Activated effector memory CD4-positive, alpha-beta T cell treated with anti-CD3 and anti-CD28 coated beads, Interleukin-2, amount 50 U/mL, for 16 hours (primary cell): Measurements from ENCODE around the gene SPATC1L.
A peak's percentile ranks its signal among the peaks of the same experiment; 100 is the strongest.
"Not testable (repeated sequence)": the region's sequence is repeated elsewhere in the genome, so short reads cannot be mapped to it uniquely, and the experiment has no call there.

Experiments
- DNase-seq: peaks from one replicate; pipeline ENCODE4 v3.0.0-alpha.2; 2020

The SPATC1L gene

DNA sequence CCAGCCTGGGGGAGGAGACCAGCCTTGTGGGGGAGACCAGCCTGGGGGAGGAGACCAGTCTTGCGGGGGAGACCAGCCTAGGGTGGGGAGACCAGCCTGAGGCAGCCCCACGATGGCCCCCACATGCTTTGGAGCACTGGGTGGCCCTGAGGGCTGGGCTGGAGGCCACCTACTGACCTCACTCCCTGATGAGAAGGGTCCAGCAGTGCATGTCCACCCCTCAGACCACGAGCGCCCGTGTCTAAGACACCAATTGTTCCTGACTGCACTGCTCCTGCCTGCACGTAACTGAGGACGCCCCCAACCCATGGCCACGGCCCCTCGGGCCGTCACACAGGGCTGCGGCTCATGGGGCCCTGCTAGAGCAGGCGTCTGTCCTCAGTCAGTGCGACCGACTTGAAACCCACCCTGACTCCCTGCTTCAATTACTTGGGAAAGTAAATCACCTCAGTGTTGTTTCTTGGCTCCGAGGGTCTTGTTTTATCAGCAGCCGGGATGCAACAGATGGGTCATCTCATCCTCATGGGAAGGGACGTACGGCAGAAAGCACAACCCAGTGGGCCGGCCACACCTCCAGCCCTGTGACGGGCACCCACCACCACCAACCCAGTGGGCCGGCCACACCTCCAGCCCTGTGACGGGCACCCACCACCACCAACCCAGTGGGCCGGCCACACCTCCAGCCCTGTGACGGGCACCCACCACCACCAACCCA, at the start of gene SPATC1L:
SPATC1L (minus strand) TSS at position 550 of the 715 bp plus-strand sequence. CDS start 1,643 bp downstream, outside the sequence.
- DNase-seq: peak; percentile 83

DNA sequence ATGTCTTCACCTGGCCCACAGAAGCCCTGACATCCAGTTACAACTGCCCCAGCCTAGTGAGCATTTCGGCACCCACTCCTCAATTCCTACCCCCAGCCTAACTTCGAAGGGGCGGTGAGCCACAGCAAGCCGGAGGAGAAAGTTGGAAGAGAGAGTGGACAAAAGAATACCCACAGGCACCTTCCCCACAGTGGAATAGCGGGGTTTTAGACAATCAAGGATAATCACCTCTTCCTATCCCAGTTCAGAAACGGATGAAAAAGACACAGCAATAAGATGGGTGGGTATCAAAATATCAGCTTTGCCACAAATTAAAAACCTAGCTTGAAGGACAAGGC, 45.6 kb upstream of the SPATC1L start:
- no peak for DNase-seq

DNA sequence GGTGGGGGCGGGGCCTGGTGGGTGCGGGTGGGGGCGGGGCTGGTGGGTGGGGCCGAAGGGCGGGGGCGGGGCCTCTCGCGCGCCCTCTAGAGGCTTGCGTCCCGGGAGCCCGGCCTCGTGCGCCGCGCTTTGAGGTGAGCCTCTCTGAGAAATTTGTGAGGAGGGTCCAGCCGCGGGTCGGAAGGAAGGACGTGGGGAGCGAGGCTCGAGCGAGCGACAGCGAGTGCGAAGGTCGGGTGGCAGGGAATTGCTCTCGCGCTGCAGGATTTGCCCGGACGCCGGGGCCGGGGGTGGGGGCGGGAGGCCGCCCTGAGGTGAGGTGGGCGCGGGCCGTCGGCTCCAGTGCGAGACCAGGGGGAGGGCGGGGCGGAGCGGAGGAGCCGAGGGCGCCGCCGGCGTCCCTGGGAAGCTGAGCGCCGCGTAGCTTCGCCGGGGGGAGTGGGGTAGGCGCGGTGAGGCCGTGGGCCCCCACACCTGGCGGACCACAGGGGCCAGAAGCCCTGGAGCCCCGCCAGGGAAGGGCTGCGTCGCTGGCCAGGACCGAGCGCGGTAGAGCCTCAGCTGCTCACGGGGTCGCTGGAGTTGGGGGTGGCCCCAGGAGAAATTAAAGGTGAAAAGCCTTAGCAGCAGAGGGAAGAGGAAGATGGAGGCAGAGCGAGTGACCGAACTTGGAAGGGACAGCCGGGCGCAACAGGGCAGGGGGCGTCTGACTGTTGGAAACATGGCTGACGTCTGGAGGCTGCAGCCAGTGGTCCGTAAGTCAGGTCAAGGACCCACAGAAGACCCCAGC, 45.1 kb upstream of the SPATC1L start:
- no peak for DNase-seq

DNA sequence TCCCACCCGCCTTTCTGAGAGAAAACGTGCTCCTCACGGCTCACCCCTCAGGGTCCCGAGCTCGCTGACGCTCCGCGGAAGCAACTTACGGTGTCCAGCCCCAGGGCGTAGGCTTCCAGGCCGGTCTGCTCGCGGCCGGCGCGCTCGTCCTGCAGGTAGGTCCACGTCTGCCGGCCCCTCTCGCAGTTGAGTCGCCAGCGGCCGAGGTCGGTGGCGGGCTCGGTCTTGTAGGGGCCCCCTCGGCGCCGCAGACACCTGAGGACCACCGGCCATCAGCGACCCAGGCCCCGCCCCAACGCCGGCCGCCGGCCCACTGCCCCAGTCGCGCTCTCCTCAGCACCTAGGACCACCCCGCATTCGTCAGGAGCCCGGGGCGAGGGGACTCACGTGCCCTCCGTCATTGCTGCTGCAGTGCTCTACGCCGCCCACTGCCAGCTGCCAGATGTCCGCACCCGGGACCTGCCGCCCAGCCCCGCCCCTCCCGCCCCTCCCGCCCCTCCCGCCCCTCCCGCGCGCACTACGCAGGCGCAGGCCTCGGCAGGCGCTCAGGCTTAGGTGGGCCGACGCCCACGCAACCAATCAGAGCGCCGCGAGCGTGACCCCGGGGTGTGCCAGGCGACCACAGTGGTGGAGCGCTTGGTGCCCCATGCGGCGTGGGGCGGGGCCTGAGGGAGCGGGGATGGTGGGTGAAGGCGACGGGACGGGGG, 44.2 kb upstream of the SPATC1L start, which contains the start of gene LSS:
LSS (minus strand) TSS at position 430 of the 707 bp plus-strand sequence; CDS start at position 401, 29 bp downstream.
- peak; percentile 99 for DNase-seq

DNA sequence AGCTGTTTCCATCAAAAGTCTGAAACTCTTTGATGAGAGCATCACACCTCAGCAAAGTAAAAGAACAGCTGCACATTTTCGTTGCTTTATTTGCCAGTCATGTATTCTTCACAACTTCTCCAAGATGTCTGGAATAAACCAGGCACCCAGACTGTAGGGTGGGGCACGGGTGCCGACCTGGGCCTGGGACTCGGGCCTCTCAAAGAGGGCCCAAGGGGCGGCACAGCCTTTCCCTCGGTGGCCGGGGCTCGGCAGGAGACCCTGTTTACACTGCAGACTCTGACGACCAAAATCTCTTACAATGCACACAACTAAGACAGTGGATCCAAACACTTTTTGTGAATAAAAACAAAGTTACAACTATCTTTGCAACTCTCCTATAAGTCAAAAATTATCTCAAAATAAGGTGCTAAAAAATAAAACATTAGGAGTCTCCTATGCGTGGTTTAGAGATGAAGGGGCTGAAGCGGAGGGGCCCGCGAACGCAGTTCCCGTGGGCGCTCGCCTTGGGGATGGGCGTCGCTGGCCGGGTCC, 43.6 kb upstream of the SPATC1L start:
- DNase-seq: peak; percentile 64

DNA sequence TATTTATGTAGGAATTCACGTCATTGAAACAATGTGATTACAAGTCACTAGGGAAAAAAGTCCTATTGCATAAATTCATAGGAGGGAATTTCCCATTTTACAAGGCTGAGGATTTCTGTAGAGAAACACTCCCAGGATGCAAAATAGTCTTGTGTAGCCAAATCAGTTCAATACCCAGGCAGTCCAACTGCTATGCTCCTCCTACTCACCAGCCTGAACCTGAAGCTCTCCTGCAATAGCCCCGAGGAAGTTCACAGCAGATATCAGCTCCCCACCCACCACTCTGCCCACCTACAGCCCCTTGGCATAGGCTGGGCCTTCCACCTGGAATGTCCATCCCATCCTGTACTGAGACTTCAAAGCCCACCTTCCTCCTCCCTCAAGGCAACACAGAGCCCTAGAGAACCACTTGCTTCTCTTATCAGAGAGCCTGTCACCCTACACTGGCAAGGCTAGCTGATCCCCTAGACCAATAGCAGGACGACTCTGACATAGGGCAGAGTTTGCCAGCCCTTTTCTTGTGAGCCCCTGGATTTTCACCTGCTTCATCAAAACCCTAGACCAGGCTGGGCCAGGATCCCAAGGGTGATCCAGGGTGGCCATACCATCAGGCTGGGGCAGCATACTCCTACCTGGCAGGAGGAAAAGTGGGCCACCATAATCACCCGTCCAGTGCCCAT, 42.8 kb upstream of the SPATC1L start:
- DNase-seq: peak; percentile 60

DNA sequence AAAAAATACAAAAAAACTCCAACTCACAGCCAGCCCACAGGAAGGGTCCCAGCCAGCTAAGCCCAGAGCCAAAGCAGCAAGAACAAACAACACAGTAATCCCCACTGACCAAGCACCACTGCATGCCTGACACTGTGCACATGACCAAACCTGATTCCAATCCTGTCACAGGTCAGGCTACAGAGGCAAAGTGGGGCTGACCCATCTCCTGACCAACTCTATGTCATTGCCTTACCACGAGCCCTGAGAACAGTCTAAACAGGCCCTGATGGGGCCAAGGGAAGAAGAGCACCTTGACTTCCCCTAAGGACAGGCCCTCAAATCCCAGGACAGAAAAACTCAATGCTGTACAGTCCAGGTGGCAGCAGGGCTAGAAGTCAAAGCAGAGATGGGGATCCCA, 41.9 kb upstream of the SPATC1L start:
- no peak for DNase-seq

DNA sequence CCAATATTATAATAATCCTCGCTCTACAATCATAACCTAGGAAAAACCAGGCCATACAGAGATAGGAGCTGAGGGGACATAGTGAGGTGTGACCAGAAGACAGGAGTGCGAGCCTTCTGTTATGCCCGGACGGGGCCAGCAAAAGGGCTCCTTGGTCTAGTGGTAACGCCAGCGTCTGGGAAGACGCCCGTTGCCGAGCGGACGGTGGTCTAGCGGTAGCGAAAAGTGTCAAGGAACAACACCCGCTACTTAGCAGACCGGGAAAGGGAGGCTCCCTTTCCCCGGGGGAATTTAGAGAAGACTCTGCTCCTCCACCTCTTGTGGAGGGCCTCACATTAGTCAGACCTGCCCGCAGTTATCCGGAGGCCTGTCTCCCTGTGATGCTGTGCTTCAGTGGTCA, 39.4 kb upstream of the SPATC1L start:
- not testable (repeated sequence) for DNase-seq

DNA sequence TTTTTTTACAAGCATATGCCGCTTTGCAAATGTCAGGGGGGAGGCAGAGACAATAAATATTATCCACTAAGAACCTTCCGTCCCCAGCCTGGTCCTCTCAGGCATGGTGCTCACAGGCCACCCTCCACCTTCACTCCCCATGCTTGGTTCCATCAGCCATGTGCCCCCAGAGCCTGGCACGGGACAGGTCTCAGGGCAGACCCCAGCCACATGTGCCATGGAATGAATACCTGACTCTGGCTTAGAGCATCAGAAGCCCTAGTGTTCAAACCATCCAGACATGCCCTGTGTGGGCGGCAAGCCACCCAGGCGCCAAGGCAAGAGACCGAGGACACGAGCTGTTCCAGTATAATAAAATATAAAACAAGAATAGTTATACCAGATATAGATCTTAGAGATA, 39.0 kb upstream of the SPATC1L start:
- DNase-seq: no peak

DNA sequence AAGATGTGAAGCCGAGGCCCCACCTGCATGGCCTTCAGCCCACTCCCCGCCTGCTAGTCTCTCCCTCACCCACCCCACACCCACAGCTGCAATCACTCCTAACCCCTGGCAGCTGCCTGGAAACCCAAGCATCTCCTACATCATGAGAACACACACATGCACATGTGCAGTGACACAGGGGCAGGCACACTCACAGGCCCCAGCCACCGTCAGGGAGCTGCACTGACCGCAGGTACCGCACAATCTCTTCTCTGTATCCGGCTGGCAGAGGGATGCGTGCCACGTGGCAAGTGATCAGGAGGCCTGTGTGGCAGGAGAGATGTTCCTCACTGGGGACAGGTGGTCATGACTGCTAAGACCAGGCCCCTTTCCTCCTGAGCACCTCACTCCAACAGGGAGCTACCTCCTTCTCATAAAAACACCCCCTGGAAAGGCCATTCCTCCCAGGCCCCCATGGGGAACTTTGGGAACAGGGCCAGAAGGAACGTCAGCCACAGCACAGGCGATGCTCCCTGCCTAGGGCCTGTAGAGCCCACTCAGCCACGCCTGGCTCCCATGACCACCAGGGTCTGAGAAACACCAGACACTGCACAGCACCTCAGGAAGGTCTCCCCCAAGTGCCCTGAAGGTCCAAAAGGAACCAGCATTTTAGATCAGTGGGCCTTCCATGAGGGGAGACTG, 38.3 kb upstream of the SPATC1L start:
- no peak for DNase-seq

DNA sequence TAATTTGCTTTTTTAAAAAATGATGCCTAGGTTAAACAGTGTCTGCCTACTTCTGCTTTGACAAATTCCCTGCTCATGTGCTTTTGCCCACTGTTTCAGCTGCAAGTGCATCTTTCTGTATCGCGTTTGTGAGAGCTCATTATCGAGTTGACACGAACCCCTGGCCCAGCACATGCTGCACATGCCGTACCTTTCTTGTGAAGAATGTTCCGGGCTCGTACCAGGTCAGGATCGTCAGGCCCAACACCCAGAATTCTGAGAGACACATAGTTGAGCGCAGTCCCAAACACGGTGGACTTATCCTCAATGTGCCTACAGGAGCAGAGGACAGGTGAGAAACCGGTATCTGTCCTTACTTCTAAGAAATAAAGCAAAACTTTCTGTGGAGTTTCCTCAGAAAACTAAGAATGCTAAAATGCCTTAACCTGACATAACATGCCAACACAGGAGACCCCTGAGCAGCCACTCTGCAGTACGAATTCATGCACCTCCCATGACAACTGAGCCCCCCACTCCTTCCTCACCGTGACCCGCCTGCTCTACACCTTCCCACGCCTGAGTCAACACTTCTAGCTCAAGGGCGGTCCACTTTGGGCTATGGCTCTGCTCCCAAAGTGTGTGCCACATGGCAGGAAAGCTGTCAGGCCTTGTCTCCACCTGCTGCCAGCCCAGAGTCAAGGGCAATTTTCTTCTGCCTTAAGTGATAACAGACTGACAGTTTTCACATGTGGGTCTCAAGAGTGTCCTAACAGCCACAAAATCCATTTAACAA, 37.6 kb upstream of the SPATC1L start:
- DNase-seq: no peak

DNA sequence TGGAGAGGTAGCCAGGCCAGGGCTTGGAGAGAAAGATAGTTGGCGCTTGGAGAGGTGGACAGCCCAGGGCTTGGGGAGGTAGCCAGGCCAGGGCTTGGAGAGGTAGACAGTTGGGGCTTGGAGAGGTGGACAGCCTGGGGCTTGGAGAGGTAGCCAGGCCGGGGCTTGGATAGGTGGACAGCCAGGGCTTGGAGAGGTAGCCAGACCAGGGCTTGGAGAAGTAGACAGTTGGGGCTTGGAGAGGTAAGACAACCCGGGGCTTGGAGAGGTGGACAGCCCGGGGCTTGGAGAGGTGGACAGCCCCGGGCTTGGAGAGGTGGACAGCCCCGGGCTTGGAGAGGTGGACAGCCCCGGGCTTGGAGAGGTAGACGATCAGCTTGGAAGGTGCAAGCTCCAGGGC, 36.6 kb upstream of the SPATC1L start:
- no peak for DNase-seq

DNA sequence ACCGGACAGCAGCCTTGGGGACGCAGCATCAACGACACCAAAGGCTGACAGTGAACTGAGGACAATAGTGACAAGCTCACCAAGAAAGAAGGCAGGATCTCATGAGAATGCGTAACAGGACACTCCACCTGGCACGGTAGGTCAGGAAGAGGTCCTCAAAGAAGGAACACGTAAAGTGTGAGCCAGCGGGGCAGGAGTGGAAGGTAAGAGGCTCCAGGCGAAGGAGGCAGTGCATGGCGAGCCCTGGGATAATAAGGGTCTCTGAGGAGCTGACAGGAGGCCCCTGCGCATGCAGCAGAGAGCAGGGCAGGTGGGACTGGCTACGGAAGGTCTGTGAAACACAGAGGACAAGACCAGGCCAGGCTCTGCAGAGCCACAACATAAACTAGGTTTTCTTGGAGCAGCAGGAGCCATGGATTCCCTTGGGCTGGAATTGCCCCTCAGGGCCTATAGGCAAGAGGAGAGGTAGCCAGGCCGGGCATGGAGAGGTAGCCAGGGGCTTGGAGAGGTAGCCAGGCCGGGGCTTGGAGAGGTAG, 36.1 kb upstream of the SPATC1L start:
- no peak for DNase-seq

DNA sequence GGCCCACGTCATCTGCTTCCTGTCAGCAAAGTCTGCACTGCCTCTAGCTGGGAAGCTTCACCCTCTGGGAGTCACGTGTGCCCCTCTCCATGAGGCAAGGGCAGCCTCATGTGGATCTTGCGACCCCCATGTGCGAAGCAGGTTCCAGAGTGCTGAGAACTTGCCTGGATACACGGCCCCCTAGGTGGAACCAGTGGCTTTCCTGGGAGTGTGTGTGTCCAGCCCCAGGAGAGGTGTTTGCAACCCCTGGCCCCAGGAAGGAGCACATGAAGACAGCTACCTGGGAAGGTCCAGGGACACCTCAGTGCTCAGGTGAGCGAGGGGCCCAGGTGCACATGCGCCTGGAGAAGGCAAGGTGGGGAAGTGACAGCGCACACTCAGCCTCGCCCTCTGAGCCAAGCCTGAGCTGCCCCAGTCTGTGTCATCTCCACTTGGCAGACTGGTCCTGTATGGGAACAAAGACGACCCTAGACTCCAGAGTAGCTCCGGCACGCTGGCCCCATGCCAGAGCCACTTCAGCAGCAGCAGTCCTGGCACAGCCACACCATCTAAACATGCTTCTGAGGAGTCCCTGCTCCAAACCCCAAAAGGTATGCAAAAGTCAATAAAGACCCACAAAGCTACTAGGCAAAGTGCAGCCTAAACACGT, 35.5 kb upstream of the SPATC1L start:
- DNase-seq: no peak

DNA sequence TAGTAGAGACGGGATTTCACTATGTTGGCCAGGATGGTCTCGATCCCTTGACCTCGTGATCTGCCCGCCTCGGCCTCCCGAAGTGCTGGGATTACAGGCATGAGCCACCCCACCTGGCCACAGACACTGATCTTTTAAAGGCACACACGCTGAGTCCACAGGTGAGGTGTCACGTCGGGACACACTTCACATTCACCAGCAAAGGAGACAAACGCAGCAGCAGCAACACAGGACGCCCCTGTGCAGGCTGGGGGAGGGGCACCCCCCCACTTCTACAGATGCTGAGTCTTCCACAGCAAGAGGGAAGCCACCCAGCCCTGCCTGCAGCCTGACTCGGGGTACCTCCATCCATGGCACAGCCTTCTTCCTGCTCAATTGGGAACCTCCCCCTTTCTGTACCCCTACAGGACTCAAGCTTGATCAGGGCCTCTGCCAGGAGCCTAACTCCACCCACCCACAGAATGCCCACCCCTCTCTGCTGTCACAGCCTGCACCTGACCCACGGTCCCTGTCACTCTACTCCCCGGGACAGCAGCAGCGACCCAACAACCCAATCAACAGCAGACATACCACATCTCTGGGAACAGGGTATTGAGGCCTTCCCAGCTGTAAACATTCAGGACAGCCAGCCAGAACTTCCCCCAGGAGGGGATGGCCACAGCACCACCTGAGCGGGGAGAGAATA, 34.8 kb upstream of the SPATC1L start:
- peak; percentile 48 for DNase-seq

DNA sequence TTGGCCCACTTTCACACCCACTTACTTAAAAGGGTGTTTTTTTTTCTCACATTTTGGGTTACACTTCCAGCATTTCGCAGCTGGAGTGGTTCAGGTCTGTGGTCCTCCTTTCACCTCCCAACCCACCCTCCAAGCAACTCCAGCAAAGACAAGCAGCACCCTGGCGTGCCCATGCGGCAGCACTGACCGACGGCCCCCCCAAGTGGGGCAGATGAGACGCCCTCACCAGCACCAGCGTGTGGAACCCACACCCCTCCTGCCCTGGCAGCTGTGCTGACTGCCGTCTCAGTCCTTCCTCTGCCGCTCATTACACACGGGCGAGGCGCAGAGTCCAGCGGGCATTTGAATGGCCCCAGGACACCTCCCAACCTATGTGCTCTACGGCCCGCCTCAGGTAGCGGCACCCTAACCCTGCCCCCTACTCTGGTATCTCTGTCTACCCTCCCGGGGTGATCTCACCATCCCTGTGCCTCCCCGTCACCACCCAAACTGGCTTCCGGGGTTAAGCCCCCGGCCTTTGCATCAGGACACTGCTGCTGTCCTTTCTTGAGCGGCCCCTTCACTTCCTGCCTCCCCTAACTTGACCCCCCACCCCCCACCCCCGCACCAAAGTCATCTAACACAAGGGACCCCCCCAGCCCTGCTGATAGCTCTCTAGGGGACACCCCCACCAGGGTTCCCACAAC, 33.4 kb upstream of the SPATC1L start:
- DNase-seq: peak; percentile 58

DNA sequence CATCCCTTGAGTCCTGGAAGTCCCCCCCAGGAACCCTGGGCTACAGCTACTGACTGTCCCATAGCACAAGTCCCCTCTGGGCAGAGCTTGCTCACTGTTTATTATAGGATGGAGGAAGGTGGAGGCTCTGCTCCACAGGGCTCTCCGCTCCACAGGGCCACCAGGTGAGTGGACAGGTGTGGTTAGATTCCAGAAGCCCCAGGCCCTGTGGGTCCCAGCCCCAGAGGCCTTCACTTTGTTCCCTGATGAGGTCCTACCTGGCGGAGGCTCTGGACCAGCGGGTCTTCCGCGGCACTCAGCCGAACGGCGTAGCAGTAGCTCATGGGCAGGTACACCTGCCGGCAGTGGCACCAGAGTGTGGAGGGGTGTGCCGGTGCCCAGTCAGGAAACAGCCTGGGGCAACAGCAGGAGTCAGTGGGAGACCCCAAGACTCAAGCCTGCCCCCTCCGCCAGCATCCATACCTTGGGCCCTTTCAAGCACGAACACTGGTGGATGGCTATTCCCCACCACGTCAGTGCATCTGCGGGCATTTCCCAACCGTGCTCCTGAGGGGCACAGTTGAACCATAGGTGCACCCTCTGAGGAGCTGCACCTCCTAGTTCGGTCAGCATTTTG, 32.0 kb upstream of the SPATC1L start:
- peak; percentile 55 for DNase-seq

DNA sequence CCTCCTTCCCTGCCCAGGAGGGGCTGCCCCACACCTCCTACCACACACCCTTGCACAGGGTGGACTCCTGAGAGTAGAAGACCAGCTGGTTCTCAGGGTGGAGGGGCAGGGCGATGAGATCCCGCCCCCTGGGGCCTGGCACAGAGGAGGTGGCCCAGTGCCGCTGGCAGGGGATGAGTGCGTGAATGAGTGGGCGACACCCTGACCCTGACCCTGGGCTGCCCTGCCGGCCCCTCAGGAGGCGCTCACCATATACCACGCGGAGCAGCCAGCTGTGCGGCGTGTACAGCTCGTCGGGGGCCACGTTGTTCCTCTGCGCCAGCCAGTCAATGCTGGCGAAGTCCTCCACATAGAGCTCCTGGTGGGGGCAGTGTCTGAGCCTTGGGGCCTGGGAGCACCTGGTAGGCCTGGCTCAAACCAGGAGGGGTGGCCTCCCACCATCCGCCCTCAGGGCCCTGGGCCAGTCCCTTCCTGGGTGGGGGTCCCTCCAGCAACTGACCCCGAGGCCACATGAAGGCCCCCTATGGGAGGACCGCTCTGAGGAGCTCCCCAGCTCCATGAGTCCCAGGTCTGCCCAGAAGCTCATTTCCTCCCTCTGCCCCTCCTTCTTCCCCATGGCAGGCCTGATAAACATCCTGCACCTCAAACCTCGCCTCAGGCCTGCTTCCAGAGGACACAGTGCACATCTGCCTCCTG, 31.3 kb upstream of the SPATC1L start:
- peak; percentile 54 for DNase-seq
